ENCODE measurements around the gene BATF3. TPM values are rescaled to one million over a fixed set of nuclear protein-coding genes. Genes with fewer than 3 reads are reported as not detected.
"Not testable (repeated sequence)": the region's sequence is repeated elsewhere in the genome, so short reads cannot be mapped to it uniquely, and the experiment has no call there.

BATF3 gene
- total RNA-seq, 1 experiment from 2014 or later = 1.3 TPM

- H3K79me2 ChIP-seq (ENCODE audit: low read depth) = no peaks in the 10 kb centered on the region
- ChIA-PET CTCF (no interaction called here), POLR2A (ENCODE audit: unreplicated experiment) (no interaction called here)
- peaks cover 3% of the 10 kb centered on the region for H3F3A ChIP-seq (ENCODE audit: insufficient read depth, low read depth)
- no peak overlapping the region for H2AFZ ChIP-seq
- no peak for TF ChIP-seq EZH2 (IDR thresholded peaks at IDR 0.05; ENCODE audit: low read depth)
- TF ChIP-seq CTCF (conservative IDR thresholded peaks at IDR 0.05) = no peak
- no peak overlapping the region for H3K4me3 ChIP-seq
- no peaks in the 10 kb centered on the region for H3K36me3 ChIP-seq (ENCODE audit: low read depth)
- H3K4me2 ChIP-seq = no peak overlapping the region
- intact Hi-C loops (cut with micrococcal nuclease; ENCODE audit: unreplicated experiment) = no loop called here
- no peak for DNase-seq
- H3K9me2 ChIP-seq (ENCODE audit: insufficient read depth) = no peaks in the 10 kb centered on the region
- no peaks in the 10 kb centered on the region for H3K9me3 ChIP-seq (ENCODE audit: insufficient read depth, low read depth)
- no TSS peak for BruUV-seq (replicated peaks)
- no peak overlapping the region for H3K27ac ChIP-seq
- no peaks in the 10 kb centered on the region for H3K27me3 ChIP-seq (ENCODE audit: insufficient read depth, low read depth)
- H3K4me1 ChIP-seq (replicated peaks; ENCODE audit: insufficient read depth) = no peaks in the 10 kb centered on the region
- no peaks in the 10 kb centered on the region for H4K20me1 ChIP-seq (ENCODE audit: insufficient read depth)
Observed at GRCh38 chr1:212727386-212728181, 27.9 kb upstream of the BATF3 start.

GRCh38 chr1:212724679-212725078 is 25.0 kb upstream of the BATF3 start:
- H4K20me1 ChIP-seq (ENCODE audit: insufficient read depth); H3K4me3 ChIP-seq; POLR2A ChIA-PET (ENCODE audit: unreplicated experiment); DNase-seq; H3K79me2 ChIP-seq (ENCODE audit: low read depth); H3K27ac ChIP-seq; CTCF ChIA-PET; H3K36me3 ChIP-seq (ENCODE audit: low read depth); BruUV-seq (replicated peaks); H3K9me2 ChIP-seq (ENCODE audit: insufficient read depth); H2AFZ ChIP-seq; H3K4me2 ChIP-seq; H3K9me3 ChIP-seq (ENCODE audit: insufficient read depth, low read depth); intact Hi-C loops (cut with micrococcal nuclease; ENCODE audit: unreplicated experiment); H3K27me3 ChIP-seq (ENCODE audit: insufficient read depth, low read depth): not testable (repeated sequence)
- peaks cover 15% of the 10 kb centered on the region for H3K4me1 ChIP-seq (replicated peaks; ENCODE audit: insufficient read depth)
- H3F3A ChIP-seq (ENCODE audit: insufficient read depth, low read depth) = peaks cover 18% of the 10 kb centered on the region

- intact Hi-C loops (cut with micrococcal nuclease; ENCODE audit: unreplicated experiment) = no loop called here
- ChIA-PET POLR2A (ENCODE audit: unreplicated experiment) (no interaction called here), CTCF (interaction anchor here (0.8 kb wide), 1 partner anchor 274 kb away, joined by 3 read pairs; no protein-coding TSS in a partner anchor)
- H2AFZ ChIP-seq = no peak overlapping the region
- no peak overlapping the region for H3K4me3 ChIP-seq
- H3K4me2 ChIP-seq = no peak overlapping the region
- H3K9me2 ChIP-seq (ENCODE audit: insufficient read depth) = no peaks in the 10 kb centered on the region
- no peaks in the 10 kb centered on the region for H3K27me3 ChIP-seq (ENCODE audit: insufficient read depth, low read depth)
- H3K36me3 ChIP-seq (ENCODE audit: low read depth) = no peaks in the 10 kb centered on the region
- DNase-seq = no peak
- H3K9me3 ChIP-seq (ENCODE audit: insufficient read depth, low read depth) = no peaks in the 10 kb centered on the region
- no peaks in the 10 kb centered on the region for H4K20me1 ChIP-seq (ENCODE audit: insufficient read depth)
- TF ChIP-seq CTCF (conservative IDR thresholded peaks at IDR 0.05) (no peak), EZH2 (IDR thresholded peaks at IDR 0.05; ENCODE audit: low read depth) (no peak)
- peaks cover 18% of the 10 kb centered on the region for H3F3A ChIP-seq (ENCODE audit: insufficient read depth, low read depth)
- no peak overlapping the region for H3K27ac ChIP-seq
- H3K79me2 ChIP-seq (ENCODE audit: low read depth) = no peaks in the 10 kb centered on the region
- no TSS peak for BruUV-seq (replicated peaks)
- H3K4me1 ChIP-seq (replicated peaks; ENCODE audit: insufficient read depth) = peaks cover 15% of the 10 kb centered on the region
Observed at GRCh38 chr1:212722270-212722957, 22.8 kb upstream of the BATF3 start.
